Measurements from ENCODE around the gene NR3C2.

DNA sequence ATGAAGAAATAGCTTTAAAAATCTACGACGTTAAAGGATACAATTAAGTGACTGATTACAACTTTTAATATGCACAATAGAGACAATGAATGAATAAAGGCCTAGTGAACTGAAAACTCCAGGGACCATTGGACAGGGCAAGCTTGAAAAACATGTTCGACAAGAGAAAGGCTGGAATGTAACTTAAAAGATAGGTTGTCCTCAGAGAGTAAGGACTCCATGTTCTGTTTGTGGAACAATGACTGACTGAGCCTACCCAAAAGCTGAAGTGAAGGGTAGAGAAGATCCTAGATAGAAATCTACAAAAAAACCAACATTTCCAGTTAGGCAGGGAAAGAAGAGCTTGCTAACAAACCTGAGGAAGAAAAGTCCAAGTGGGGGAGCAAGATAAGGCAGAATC lies 173.4 kb downstream of the NR3C2 start:
- TF ChIP-seq CTCF (conservative IDR thresholded peaks at IDR 0.05; ENCODE audit: low read depth in 2 of 2) (no peak), ZNF331 (CRISPR knock-in tag; IDR thresholded peaks at IDR 0.05; ENCODE audit: low read depth) (no peak), CREB1 (CRISPR knock-in tag; IDR thresholded peaks at IDR 0.05; ENCODE audit: low read depth) (no peak), POLR2AphosphoS5 (IDR thresholded peaks at IDR 0.05; ENCODE audit: low read depth) (no peak), JUNB (IDR thresholded peaks at IDR 0.05; ENCODE audit: unreplicated experiment) (no peak), ETS1 (IDR thresholded peaks at IDR 0.05) (no peak), EZH2 (IDR thresholded peaks at IDR 0.05; ENCODE audit: low read depth, unreplicated experiment) (no peak), EZH2phosphoT487 (IDR thresholded peaks at IDR 0.05; ENCODE audit: unreplicated experiment) (no peak), ZNF114 (CRISPR knock-in tag; IDR thresholded peaks at IDR 0.05) (no peak), NANOG (IDR thresholded peaks at IDR 0.05; ENCODE audit: borderline replicate concordance) (no peak), STAT1 (IDR thresholded peaks at IDR 0.05; ENCODE audit: unreplicated experiment) (no peak)
- TF ChIP-seq, protein P1, sequence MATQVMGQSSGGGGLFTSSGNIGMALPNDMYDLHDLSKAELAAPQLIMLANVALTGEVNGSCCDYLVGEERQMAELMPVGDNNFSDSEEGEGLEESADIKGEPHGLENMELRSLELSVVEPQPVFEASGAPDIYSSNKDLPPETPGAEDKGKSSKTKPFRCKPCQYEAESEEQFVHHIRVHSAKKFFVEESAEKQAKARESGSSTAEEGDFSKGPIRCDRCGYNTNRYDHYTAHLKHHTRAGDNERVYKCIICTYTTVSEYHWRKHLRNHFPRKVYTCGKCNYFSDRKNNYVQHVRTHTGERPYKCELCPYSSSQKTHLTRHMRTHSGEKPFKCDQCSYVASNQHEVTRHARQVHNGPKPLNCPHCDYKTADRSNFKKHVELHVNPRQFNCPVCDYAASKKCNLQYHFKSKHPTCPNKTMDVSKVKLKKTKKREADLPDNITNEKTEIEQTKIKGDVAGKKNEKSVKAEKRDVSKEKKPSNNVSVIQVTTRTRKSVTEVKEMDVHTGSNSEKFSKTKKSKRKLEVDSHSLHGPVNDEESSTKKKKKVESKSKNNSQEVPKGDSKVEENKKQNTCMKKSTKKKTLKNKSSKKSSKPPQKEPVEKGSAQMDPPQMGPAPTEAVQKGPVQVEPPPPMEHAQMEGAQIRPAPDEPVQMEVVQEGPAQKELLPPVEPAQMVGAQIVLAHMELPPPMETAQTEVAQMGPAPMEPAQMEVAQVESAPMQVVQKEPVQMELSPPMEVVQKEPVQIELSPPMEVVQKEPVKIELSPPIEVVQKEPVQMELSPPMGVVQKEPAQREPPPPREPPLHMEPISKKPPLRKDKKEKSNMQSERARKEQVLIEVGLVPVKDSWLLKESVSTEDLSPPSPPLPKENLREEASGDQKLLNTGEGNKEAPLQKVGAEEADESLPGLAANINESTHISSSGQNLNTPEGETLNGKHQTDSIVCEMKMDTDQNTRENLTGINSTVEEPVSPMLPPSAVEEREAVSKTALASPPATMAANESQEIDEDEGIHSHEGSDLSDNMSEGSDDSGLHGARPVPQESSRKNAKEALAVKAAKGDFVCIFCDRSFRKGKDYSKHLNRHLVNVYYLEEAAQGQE (IDR thresholded peaks at IDR 0.05; ENCODE audit: unreplicated experiment) = no peak
- TF ChIP-seq, protein P2, sequence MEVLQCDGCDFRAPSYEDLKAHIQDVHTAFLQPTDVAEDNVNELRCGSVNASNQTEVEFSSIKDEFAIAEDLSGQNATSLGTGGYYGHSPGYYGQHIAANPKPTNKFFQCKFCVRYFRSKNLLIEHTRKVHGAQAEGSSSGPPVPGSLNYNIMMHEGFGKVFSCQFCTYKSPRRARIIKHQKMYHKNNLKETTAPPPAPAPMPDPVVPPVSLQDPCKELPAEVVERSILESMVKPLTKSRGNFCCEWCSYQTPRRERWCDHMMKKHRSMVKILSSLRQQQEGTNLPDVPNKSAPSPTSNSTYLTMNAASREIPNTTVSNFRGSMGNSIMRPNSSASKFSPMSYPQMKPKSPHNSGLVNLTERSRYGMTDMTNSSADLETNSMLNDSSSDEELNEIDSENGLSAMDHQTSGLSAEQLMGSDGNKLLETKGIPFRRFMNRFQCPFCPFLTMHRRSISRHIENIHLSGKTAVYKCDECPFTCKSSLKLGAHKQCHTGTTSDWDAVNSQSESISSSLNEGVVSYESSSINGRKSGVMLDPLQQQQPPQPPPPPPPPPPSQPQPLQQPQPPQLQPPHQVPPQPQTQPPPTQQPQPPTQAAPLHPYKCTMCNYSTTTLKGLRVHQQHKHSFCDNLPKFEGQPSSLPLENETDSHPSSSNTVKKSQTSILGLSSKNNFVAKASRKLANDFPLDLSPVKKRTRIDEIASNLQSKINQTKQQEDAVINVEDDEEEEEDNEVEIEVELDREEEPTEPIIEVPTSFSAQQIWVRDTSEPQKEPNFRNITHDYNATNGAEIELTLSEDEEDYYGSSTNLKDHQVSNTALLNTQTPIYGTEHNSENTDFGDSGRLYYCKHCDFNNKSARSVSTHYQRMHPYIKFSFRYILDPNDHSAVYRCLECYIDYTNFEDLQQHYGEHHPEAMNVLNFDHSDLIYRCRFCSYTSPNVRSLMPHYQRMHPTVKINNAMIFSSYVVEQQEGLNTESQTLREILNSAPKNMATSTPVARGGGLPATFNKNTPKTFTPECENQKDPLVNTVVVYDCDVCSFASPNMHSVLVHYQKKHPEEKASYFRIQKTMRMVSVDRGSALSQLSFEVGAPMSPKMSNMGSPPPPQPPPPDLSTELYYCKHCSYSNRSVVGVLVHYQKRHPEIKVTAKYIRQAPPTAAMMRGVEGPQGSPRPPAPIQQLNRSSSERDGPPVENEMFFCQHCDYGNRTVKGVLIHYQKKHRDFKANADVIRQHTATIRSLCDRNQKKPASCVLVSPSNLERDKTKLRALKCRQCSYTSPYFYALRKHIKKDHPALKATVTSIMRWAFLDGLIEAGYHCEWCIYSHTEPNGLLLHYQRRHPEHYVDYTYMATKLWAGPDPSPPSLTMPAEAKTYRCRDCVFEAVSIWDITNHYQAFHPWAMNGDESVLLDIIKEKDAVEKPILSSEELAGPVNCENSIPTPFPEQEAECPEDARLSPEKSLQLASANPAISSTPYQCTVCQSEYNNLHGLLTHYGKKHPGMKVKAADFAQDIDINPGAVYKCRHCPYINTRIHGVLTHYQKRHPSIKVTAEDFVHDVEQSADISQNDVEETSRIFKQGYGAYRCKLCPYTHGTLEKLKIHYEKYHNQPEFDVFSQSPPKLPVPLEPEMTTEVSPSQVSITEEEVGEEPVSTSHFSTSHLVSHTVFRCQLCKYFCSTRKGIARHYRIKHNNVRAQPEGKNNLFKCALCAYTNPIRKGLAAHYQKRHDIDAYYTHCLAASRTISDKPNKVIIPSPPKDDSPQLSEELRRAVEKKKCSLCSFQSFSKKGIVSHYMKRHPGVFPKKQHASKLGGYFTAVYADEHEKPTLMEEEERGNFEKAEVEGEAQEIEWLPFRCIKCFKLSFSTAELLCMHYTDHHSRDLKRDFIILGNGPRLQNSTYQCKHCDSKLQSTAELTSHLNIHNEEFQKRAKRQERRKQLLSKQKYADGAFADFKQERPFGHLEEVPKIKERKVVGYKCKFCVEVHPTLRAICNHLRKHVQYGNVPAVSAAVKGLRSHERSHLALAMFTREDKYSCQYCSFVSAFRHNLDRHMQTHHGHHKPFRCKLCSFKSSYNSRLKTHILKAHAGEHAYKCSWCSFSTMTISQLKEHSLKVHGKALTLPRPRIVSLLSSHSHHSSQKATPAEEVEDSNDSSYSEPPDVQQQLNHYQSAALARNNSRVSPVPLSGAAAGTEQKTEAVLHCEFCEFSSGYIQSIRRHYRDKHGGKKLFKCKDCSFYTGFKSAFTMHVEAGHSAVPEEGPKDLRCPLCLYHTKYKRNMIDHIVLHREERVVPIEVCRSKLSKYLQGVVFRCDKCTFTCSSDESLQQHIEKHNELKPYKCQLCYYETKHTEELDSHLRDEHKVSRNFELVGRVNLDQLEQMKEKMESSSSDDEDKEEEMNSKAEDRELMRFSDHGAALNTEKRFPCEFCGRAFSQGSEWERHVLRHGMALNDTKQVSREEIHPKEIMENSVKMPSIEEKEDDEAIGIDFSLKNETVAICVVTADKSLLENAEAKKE (CRISPR knock-in tag; IDR thresholded peaks at IDR 0.05) = no peak
